ENCODE measurements around the gene APOBEC3A.

The APOBEC3A gene

DNA sequence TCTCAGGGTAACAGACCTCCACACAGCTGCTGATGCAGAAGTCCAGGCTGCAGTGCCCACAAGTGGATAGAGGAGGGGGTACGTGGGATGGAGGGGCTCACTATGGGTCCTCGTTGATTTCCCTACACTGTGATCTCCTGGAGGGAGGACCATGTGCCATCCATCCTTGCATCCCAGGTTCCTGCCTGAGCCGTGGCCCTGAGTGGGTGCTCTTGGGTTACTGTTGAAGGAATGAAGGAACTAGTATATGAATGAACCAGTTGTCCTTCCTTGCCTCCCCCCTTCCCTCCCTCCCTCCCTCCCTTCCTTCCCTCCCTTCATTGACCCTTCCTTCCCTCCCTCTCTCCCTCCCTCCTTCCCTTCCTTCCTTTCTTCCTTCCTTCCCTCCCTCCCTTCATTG lies 40.1 kb downstream of the APOBEC3A start:
- TF ChIP-seq FOXP2 (optimal IDR thresholded peaks at IDR 0.05; ENCODE audit: borderline replicate concordance, extremely low read depth, extremely low read length, insufficient read depth): no peak
- TF ChIP-seq, protein P1, sequence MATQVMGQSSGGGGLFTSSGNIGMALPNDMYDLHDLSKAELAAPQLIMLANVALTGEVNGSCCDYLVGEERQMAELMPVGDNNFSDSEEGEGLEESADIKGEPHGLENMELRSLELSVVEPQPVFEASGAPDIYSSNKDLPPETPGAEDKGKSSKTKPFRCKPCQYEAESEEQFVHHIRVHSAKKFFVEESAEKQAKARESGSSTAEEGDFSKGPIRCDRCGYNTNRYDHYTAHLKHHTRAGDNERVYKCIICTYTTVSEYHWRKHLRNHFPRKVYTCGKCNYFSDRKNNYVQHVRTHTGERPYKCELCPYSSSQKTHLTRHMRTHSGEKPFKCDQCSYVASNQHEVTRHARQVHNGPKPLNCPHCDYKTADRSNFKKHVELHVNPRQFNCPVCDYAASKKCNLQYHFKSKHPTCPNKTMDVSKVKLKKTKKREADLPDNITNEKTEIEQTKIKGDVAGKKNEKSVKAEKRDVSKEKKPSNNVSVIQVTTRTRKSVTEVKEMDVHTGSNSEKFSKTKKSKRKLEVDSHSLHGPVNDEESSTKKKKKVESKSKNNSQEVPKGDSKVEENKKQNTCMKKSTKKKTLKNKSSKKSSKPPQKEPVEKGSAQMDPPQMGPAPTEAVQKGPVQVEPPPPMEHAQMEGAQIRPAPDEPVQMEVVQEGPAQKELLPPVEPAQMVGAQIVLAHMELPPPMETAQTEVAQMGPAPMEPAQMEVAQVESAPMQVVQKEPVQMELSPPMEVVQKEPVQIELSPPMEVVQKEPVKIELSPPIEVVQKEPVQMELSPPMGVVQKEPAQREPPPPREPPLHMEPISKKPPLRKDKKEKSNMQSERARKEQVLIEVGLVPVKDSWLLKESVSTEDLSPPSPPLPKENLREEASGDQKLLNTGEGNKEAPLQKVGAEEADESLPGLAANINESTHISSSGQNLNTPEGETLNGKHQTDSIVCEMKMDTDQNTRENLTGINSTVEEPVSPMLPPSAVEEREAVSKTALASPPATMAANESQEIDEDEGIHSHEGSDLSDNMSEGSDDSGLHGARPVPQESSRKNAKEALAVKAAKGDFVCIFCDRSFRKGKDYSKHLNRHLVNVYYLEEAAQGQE (IDR thresholded peaks at IDR 0.05; ENCODE audit: insufficient read depth in 1 of 2, low read depth in 2 of 2, low read length in 2 of 2): no peak
- no peak for TF ChIP-seq TAF1 (IDR thresholded peaks at IDR 0.05; ENCODE audit: borderline replicate concordance, insufficient read depth, low read length)
- TF ChIP-seq POLR2AphosphoS5 (IDR thresholded peaks at IDR 0.05; ENCODE audit: low read depth, low read length): no peak
- no peak for TF ChIP-seq SIN3A (IDR thresholded peaks at IDR 0.05; ENCODE audit: borderline replicate concordance, insufficient read depth, low read length)

DNA sequence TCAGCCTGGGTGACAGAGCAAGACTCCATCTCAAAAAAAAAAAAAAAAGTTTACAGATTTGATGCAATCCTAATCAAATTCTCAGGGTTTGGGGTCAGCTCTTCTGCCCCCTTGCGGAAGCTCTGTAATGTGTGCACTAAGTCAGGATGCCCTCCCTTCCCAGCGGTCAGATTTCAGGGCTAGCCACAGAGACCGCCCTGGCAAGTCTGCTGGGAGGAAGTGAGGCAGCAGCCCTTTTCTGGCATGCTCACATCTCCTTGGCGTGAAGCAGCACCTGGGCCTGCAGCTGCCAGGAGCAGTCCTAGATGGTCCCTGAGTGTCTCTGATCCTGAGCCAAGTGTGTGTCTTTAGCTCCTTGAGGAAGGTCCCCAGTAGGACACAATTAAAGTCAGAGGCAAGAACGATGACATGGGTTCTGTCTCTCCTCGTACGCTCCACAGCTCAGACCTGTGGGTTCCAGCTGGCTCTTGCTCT lies 45.8 kb downstream of the APOBEC3A start:
- TF ChIP-seq TAF1 (IDR thresholded peaks at IDR 0.05; ENCODE audit: borderline replicate concordance, insufficient read depth, low read length): no peak
- TF ChIP-seq FOXP2 (optimal IDR thresholded peaks at IDR 0.05; ENCODE audit: borderline replicate concordance, extremely low read depth, extremely low read length, insufficient read depth): no peak
- TF ChIP-seq, protein P1 (IDR thresholded peaks at IDR 0.05; ENCODE audit: insufficient read depth in 1 of 2, low read depth in 2 of 2, low read length in 2 of 2): no peak
- no peak for TF ChIP-seq POLR2AphosphoS5 (IDR thresholded peaks at IDR 0.05; ENCODE audit: low read depth, low read length)
- no peak for TF ChIP-seq SIN3A (IDR thresholded peaks at IDR 0.05; ENCODE audit: borderline replicate concordance, insufficient read depth, low read length)

DNA sequence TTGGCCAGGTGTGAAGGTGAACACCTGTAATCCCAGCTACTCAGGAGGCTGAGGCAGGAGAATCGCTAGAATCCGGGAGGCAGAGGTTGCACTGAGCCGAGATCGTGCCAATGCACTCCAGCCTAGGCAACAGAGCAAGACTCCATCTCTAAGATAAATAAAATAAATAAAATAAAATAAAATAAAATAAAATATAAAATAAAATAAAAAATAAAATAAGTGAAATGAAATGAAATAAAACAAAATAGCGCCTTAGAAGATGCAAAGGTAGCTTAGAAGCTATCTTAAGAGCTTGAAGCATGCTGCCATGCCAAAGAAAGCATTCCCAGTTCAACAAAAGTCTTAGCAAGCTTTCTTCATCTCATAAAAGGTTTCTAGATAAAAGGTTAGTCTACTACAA lies 49.8 kb downstream of the APOBEC3A start:
- TF ChIP-seq, protein P1 (IDR thresholded peaks at IDR 0.05; ENCODE audit: insufficient read depth in 1 of 2, low read depth in 2 of 2, low read length in 2 of 2): no peak
- TF ChIP-seq POLR2AphosphoS5 (IDR thresholded peaks at IDR 0.05; ENCODE audit: low read depth, low read length) (no peak), FOXP2 (optimal IDR thresholded peaks at IDR 0.05; ENCODE audit: borderline replicate concordance, extremely low read depth, extremely low read length, insufficient read depth) (no peak), SIN3A (IDR thresholded peaks at IDR 0.05; ENCODE audit: borderline replicate concordance, insufficient read depth, low read length) (no peak), TAF1 (IDR thresholded peaks at IDR 0.05; ENCODE audit: borderline replicate concordance, insufficient read depth, low read length) (no peak)

DNA sequence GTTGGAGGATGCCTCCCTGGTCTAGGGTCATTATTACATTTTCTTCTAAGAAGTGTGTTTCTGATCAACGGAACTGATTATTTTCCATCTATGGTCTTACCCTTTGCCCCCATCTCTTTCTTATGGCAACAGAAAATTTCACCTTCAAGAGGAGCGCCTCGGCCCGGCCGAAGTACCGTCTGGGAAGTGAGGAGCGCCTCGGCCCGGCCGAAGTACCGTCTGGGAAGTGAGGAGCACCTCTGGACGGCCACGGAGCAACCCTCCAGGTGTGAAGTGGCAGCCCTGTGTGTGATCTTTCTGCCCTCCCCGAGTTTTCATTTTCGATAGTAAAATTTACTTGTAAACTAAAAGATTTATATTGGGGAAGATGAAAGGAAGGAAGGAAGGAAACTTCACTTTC lies 53.5 kb downstream of the APOBEC3A start:
- TF ChIP-seq FOXP2 (optimal IDR thresholded peaks at IDR 0.05; ENCODE audit: borderline replicate concordance, extremely low read depth, extremely low read length, insufficient read depth) (no peak), SIN3A (IDR thresholded peaks at IDR 0.05; ENCODE audit: borderline replicate concordance, insufficient read depth, low read length) (no peak), POLR2AphosphoS5 (IDR thresholded peaks at IDR 0.05; ENCODE audit: low read depth, low read length) (no peak), TAF1 (IDR thresholded peaks at IDR 0.05; ENCODE audit: borderline replicate concordance, insufficient read depth, low read length) (no peak)
- TF ChIP-seq, protein P1 (IDR thresholded peaks at IDR 0.05; ENCODE audit: insufficient read depth in 1 of 2, low read depth in 2 of 2, low read length in 2 of 2): no peak
